GM19328 (cell line): ENCODE measurements around the gene INSL3.
"Not testable (repeated sequence)": the region's sequence is repeated elsewhere in the genome, so short reads cannot be mapped to it uniquely, and the experiment has no call there.

Experiments
- ATAC-seq: cut with Tn5 transposase; IDR thresholded peaks from one replicate; pipeline ENCODE4 v1.9.1; 2021; ENCODE audit warnings: mild to moderate bottlenecking, moderate library complexity; ENCODE audit not compliant: unreplicated experiment

INSL3 gene

GRCh38 chr19:17826508-17827056, 5.3 kb upstream of the INSL3 start:
- ATAC-seq, result no peak

GRCh38 chr19:17824339-17824738, 3.0 kb upstream of the INSL3 start:
- ATAC-seq, result no peak

GRCh38 chr19:17817668-17818363, 3.5 kb downstream of the INSL3 start:
- no peak for ATAC-seq

GRCh38 chr19:17812099-17812498, 9.2 kb downstream of the INSL3 start:
- no peak for ATAC-seq

- no peak for ATAC-seq
Observed at GRCh38 chr19:17811681-17812080, 9.6 kb downstream of the INSL3 start.

- ATAC-seq, result no peak
Observed at GRCh38 chr19:17811103-17811502, 10.2 kb downstream of the INSL3 start.

- no peak for ATAC-seq
Observed at GRCh38 chr19:17807731-17808316, 13.5 kb downstream of the INSL3 start.

- ATAC-seq, result no peak
Observed at GRCh38 chr19:17806945-17807344, 14.4 kb downstream of the INSL3 start.

- no peak for ATAC-seq
Observed at GRCh38 chr19:17805427-17805826, 15.9 kb downstream of the INSL3 start.

GRCh38 chr19:17803264-17803896, 17.9 kb downstream of the INSL3 start:
- no peak for ATAC-seq

- no peak for ATAC-seq
Observed at GRCh38 chr19:17802137-17802858, 19.0 kb downstream of the INSL3 start.

GRCh38 chr19:17798599-17798998, 22.7 kb downstream of the INSL3 start:
- ATAC-seq, result not testable (repeated sequence)

- no peak for ATAC-seq
Observed at GRCh38 chr19:17797424-17798201, 23.7 kb downstream of the INSL3 start.

- ATAC-seq, result no peak
Observed at GRCh38 chr19:17796838-17797423, 24.4 kb downstream of the INSL3 start.

- ATAC-seq, result no peak
Observed at GRCh38 chr19:17796013-17796837, 25.1 kb downstream of the INSL3 start.

- no peak for ATAC-seq
Observed at GRCh38 chr19:17795495-17795856, 25.8 kb downstream of the INSL3 start.

- no peak for ATAC-seq
Observed at GRCh38 chr19:17794731-17795494, 26.4 kb downstream of the INSL3 start, which contains the start of gene B3GNT3. B3GNT3 (plus strand) TSS chr19:17795138; CDS start chr19:17807808, 12,670 bp downstream.

GRCh38 chr19:17794412-17794730, 26.9 kb downstream of the INSL3 start:
- ATAC-seq, result no peak
